Subcutaneous adipose tissue (tissue), 4 donors: ENCODE measurements around the gene HTRA3. TPM values are rescaled to one million over a fixed set of nuclear protein-coding genes. Genes with fewer than 3 reads are reported as not detected.

ENCODE experiments used
- total RNA-seq, 4 donors: library from RNA; depleted of rRNA; stranded (reverse); fragments of >200 nt; gene quantifications; one replicate each; pipeline ENCODE4 v1.1.0, GENCODE V29; 2016
- TF ChIP-seq, protein P1 (sequence below): fragments of 450-650 bp; IDR thresholded peaks from one replicate; pipeline ENCODE4 v1.5.1; 2016; ENCODE audit warnings: low read depth, mild to moderate bottlenecking, control low read depth, antibody characterized with exemption, moderate library complexity

HTRA3 gene
- total RNA-seq, 4 donors from 2014 or later: 40.7 to 65.9 (median 56.9) TPM

DNA sequence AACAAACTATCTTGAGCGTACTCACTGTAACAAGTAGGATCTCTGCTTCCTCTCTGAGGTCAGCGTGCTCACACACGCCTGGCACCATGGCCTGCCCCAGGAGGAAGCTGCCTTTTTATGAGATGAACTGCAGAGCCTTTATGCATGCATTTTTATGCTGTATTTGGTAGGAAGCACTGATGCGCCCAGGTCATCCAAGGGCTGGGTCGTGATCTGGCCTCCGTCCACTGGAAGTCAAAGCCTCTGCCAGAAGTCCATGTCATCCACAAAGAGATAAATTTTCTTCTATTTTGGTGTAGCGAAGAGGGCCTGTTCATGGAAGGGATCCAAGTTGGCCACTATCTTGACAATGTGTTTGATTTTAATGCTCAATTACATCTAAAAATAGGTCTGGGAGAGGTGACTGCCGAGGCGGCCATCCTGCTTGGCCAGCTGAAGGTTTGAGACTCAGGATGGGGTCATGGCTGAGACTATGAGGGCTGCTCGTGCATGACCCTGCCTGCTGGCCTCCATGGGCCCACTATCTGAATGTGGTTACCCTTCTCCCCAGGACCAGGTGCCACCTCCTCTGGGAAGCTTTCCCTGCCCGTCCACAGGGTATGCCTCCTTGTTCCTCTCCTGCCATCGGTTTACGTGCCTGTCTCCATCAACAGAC lies 50.3 kb downstream of the HTRA3 start:
- TF ChIP-seq, protein P1, sequence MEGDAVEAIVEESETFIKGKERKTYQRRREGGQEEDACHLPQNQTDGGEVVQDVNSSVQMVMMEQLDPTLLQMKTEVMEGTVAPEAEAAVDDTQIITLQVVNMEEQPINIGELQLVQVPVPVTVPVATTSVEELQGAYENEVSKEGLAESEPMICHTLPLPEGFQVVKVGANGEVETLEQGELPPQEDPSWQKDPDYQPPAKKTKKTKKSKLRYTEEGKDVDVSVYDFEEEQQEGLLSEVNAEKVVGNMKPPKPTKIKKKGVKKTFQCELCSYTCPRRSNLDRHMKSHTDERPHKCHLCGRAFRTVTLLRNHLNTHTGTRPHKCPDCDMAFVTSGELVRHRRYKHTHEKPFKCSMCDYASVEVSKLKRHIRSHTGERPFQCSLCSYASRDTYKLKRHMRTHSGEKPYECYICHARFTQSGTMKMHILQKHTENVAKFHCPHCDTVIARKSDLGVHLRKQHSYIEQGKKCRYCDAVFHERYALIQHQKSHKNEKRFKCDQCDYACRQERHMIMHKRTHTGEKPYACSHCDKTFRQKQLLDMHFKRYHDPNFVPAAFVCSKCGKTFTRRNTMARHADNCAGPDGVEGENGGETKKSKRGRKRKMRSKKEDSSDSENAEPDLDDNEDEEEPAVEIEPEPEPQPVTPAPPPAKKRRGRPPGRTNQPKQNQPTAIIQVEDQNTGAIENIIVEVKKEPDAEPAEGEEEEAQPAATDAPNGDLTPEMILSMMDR: no peak

DNA sequence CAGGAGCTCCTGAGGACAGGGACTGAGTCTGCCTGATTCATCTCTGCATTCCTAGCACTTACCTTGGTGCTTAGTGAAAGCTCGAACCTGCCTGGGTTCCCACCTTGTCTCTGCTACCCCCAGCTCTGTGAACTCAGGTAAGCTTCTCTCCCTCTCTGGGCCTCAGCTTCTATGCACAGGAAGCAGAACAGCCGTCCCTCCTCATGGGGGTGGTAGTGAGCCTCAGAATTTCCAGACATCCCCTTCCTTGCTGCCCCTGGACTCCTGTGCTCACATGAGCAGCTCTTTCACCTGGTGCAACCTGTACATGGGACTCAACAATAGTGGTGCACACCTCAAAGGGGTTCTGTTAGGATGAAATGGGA lies 50.8 kb downstream of the HTRA3 start:
- TF ChIP-seq, protein P1: no peak

DNA sequence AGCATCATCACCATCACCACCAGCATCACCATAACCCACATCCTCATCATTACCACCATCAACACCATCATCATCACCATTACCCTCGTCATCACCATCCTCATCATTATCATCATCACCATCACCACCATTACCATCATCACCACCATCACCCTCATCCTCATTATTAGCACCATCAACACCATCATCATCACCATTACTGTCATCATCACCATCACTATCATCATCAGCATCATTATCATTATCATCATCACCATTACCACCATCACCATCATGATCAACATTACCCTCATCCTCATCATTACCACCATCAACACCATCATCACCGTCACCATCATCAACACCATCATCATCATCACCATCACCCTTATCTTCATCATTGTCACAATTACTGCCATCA lies 51.7 kb downstream of the HTRA3 start:
- TF ChIP-seq, protein P1: no peak

DNA sequence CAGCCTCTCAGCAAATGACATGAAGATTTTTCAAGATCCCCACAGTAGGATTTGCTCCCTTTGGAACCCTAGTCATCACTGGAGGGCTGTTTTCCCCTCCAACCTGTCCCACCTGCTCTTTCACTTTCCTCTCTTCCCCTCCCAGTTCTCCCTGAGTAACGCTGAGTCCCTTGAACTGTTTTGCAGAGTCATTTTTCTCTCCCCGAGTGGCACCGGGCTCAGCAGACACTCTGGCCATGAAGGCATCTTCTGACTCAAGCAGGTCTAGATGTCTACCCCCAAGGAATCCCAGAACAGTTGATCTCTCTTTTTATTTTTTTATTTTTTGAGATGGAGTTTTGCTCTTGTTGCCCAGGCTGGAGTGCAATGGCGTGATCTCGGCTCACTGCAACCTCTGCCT lies 52.2 kb downstream of the HTRA3 start:
- TF ChIP-seq, protein P1: no peak

DNA sequence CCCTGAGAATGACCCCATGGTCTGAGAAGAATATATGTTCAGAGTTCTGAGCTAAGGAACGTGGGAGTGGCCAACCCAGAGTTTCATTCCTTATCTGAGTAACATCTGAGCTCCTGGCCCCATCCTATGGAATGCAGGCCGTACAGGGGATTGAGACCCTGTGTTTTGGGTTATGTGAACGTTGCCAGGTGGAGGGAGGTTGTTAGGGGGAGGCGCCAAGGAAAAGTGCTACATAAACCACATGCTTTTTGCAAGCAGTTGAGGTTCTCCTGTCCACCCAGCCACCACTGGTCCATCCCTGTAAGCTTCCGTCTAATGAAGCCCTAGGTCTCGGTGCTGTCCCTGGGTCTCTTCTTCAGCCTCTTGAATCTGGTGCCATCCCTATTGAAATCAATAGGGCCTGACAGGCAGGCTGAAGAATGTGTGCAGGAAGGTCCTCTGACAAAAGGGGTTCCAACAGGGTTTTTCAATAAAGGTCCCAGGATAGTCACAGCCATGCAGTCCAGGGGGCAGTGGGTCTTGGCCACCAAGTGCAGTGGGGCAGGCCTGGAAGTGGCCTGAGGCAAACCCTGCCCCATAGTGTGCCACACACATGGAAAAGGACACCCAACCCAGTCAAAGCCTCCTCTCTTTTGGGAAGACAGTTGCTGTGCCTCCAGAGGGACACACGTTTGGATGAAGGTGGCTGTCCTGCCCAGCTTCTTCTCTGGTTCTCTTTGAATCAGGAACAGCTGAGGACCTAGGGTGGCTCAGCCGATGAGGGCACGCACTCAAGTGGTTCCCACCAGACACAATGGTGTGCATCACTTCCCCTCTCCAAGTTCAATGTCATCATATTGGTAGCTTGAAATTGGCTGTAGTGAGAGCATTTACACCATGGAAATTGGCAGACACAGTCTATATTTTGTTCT lies 53.5 kb downstream of the HTRA3 start:
- TF ChIP-seq, protein P1: no peak

DNA sequence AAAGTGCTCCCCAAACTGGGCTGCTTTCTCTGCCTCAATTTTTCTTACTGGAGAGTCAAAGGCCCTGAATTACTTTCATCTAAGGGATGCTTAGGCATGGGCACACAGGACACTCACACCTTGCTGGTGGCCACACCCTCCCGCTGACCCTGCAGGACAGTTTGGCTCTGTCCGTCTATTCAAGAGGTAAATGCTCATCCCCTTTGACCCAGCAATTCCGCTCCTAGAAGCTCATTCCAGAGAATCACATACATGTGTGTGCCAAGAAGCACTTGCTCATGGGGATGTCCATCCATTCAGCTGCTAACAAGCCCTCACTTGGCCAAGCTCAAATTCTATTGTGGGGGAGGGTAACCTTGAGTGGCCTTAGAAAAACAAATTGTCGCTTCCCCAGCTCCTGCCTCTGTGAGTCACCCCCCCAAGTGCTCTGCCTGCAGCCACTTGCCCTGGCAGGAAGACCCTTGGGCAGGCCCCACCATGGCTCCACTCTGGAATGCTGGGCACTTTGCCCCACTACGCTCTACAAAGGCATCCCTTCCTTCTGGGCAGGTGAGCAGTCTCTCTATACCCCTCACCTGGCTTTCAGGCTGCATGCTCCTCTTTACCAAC lies 54.5 kb downstream of the HTRA3 start:
- TF ChIP-seq, protein P1: no peak

DNA sequence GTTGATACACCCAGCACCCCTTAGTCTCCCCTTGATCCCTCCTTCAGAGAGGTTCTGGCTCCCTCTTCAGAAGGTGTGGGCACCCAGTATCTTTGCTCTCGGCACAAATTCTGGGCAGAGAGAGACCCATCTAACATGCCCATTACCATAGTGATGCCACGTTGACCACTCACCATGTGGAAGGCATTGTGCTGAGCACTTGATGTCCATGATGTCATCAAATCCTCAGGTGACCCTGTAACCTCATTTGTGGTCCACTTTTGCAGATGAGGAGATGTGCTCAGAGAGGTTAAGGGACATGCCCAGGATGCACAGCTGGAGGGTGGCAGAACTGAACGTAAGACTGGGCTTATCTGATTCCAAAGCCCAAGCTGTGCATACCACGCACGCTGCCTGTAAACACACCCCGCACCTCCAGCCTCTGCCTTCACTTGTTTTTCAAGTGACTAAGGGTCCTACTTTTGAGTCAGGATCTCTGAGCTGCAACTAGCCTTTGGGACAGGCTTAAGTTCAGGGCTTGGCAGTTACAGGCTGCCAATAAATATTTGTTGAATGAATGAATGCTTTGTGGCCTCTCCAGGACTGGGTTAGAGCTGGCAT lies 55.2 kb downstream of the HTRA3 start:
- TF ChIP-seq, protein P1: no peak
